Nephron progenitor cell (in vitro differentiated cells): ENCODE measurements around the gene HSD11B2.
A peak's percentile ranks its signal among the peaks of the same experiment; 100 is the strongest.

ENCODE experiments used
- DNase-seq: peaks from one replicate; pipeline ENCODE4 v3.0.0; 2021
- H3K27ac Mint-ChIP-seq: 2 replicates; pipeline ENCODE4 v1.8.0; 2021; ENCODE audit warnings: mild to moderate bottlenecking, moderate library complexity, mixed read lengths
- H3K27me3 Mint-ChIP-seq: 2 replicates; pipeline ENCODE4 v1.8.0; 2021; ENCODE audit warnings: mild to moderate bottlenecking, low read depth, mixed read lengths; ENCODE audit not compliant: poor library complexity
- H3K36me3 Mint-ChIP-seq: 2 replicates; pipeline ENCODE4 v1.8.0; 2021; ENCODE audit warnings: low read depth, mixed read lengths
- H3K4me1 Mint-ChIP-seq: 2 replicates; pipeline ENCODE4 v1.8.0; 2021; ENCODE audit warnings: mixed read lengths
- H3K4me3 Mint-ChIP-seq: 2 replicates; pipeline ENCODE4 v1.8.0; 2021; ENCODE audit warnings: mild to moderate bottlenecking, moderate library complexity, mixed read lengths
- H3K9me3 Mint-ChIP-seq: 2 replicates; pipeline ENCODE4 v1.8.0; 2021; ENCODE audit warnings: mild to moderate bottlenecking, moderate library complexity, mixed read lengths
- TF ChIP-seq, protein P1 (sequence below): fragments of 200-600 bp; sonication (generic); IDR thresholded peaks from 2 replicates; pipeline ENCODE4 v1.5.0; 2021; ENCODE audit warnings: antibody characterized with exemption

Gene HSD11B2

DNA sequence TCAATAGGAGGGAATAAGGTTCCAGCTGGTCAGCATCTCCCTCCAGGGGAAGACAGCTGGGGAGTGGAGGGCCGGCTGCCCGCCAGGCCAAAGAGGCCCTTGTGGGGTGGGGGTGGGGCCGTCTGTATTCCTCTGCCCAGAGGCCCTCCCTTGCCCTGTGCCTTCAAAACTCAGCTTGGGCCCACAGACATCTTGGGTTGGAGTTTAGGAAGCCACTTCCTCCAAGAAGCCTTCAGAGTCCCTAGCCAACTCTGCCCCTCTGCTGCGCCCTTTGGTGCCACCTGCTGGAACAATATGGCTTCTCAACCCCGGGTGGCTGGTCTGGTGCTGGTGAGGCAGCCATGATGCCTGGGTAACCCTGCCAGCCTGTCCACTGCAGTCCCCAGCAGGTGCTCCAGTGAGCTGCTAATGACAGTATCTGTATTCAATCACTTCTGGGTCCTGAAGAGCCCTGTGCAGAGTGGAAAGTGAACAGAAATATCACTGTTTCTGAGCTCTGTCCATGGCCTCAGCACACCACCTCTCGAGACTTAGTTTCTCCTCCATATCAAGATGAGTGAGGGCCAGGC is 16.7 kb downstream of the HSD11B2 start:
- no peak overlapping the region for H3K27ac Mint-ChIP-seq

GRCh38 chr16:67448580-67448979 is 17.7 kb downstream of the HSD11B2 start:
- H3K4me1 Mint-ChIP-seq, result peaks cover 64% of the 10 kb centered on the region
- no peak for DNase-seq
- peaks cover 21% of the 10 kb centered on the region for H3K36me3 Mint-ChIP-seq
- H3K27ac Mint-ChIP-seq, result no peak overlapping the region
- TF ChIP-seq, protein P1, sequence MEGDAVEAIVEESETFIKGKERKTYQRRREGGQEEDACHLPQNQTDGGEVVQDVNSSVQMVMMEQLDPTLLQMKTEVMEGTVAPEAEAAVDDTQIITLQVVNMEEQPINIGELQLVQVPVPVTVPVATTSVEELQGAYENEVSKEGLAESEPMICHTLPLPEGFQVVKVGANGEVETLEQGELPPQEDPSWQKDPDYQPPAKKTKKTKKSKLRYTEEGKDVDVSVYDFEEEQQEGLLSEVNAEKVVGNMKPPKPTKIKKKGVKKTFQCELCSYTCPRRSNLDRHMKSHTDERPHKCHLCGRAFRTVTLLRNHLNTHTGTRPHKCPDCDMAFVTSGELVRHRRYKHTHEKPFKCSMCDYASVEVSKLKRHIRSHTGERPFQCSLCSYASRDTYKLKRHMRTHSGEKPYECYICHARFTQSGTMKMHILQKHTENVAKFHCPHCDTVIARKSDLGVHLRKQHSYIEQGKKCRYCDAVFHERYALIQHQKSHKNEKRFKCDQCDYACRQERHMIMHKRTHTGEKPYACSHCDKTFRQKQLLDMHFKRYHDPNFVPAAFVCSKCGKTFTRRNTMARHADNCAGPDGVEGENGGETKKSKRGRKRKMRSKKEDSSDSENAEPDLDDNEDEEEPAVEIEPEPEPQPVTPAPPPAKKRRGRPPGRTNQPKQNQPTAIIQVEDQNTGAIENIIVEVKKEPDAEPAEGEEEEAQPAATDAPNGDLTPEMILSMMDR, result no peak
- H3K9me3 Mint-ChIP-seq, result no peaks in the 10 kb centered on the region
- H3K27me3 Mint-ChIP-seq, result peaks cover 5% of the 10 kb centered on the region
- H3K4me3 Mint-ChIP-seq, result no peak overlapping the region

More for the DNA sequence above, 16.7 kb downstream of the HSD11B2 start:
- DNase-seq, result no peak
- H3K4me3 Mint-ChIP-seq, result no peak overlapping the region
- H3K27me3 Mint-ChIP-seq, result peaks cover 5% of the 10 kb centered on the region
- TF ChIP-seq, protein P1, result no peak
- peaks cover 21% of the 10 kb centered on the region for H3K36me3 Mint-ChIP-seq
- H3K9me3 Mint-ChIP-seq, result no peaks in the 10 kb centered on the region
- H3K4me1 Mint-ChIP-seq, result peaks cover 65% of the 10 kb centered on the region

GRCh38 chr16:67449336-67449735 is 18.4 kb downstream of the HSD11B2 start:
- Mint-ChIP-seq H3K4me3 (no peak overlapping the region), H3K36me3 (peaks cover 21% of the 10 kb centered on the region), H3K4me1 (peaks cover 66% of the 10 kb centered on the region), H3K27me3 (peaks cover 5% of the 10 kb centered on the region), H3K9me3 (no peaks in the 10 kb centered on the region), H3K27ac (peak overlapping the region; percentile 60)
- TF ChIP-seq, protein P1, result no peak
- no peak for DNase-seq

DNA sequence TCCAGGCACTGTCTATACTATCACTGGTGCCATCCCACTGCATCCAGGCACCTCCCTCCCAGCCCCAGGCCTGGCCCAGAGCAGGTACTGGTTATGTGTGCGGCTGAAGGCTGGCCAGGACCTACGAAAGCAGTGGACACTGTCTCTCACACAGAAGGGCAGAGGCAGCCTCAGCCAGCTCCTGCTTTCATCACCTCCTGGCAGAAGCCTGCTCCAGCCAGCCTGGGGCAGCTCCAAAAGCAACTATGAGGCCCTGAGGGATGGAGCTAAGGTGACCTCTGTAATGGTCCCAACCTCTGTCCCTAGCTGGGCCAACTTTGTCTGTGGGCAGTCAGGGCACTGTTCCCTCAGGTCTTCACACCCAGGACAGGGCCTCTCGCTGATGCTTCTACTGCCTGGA is 18.8 kb downstream of the HSD11B2 start:
- no peaks in the 10 kb centered on the region for H3K9me3 Mint-ChIP-seq
- H3K4me3 Mint-ChIP-seq, result no peak overlapping the region
- TF ChIP-seq, protein P1, result no peak
- peaks cover 21% of the 10 kb centered on the region for H3K36me3 Mint-ChIP-seq
- H3K27ac Mint-ChIP-seq, result peak overlapping the region; percentile 60
- peaks cover 5% of the 10 kb centered on the region for H3K27me3 Mint-ChIP-seq
- DNase-seq, result no peak
- H3K4me1 Mint-ChIP-seq, result peaks cover 66% of the 10 kb centered on the region

DNA sequence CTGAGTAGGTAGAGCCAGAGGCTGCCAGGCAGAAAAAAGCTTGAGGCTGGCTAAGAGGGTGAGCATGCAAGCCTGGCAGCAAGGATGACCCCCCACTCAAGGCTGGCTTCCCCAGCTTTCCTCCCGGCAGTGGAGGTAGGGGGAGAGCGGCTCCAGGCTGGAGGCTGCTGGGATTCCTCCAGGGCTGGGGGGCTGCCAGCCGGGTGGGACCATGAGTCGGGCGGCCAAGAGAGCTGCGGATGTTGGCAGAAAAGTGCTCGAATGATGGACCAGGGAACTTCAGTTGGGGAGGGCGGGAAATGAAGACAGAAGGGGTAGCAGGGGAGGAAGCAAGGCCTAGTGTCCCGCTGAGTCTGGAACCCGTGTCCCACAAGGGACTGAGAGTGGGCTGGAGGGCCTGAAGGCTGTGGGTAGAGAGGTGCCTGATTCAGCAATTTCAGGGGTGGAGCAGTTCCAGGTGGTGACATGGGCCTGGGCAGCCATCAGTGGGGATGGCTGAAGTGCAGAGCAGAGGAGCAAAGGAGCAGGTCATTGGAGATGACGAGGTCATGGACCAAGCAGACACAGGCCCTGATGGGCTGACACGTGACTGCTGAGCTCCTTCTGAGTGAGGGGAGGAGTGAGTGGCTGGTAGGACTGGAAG is 20.3 kb downstream of the HSD11B2 start:
- Mint-ChIP-seq H3K36me3 (peaks cover 21% of the 10 kb centered on the region), H3K9me3 (no peaks in the 10 kb centered on the region), H3K4me3 (no peak overlapping the region), H3K4me1 (peaks cover 62% of the 10 kb centered on the region), H3K27ac (peak overlapping the region; percentile 6), H3K27me3 (peaks cover 5% of the 10 kb centered on the region)
- DNase-seq, result no peak
- TF ChIP-seq, protein P1, result no peak
